Stimulated activated CD8-positive, alpha-beta memory T cell treated with anti-CD3 and anti-CD28 coated beads, Interleukin-15, amount 100 ng/mL, for 4 hours (primary cell): ENCODE measurements around the gene YY1.
"Not testable (repeated sequence)": the region's sequence is repeated elsewhere in the genome, so short reads cannot be mapped to it uniquely, and the experiment has no call there.

Experiments
- DNase-seq, 2 donors: peaks; one replicate each; pipeline ENCODE4 v3.0.0-alpha.2; 2020; ENCODE audit warnings: low read depth in 2 of 2

The YY1 gene

GRCh38 chr14:100283984-100284881, 45.3 kb downstream of the YY1 start:
- no peak for DNase-seq

GRCh38 chr14:100285021-100285912, 46.3 kb downstream of the YY1 start:
- peak; percentile 45 to 64 for DNase-seq

DNA sequence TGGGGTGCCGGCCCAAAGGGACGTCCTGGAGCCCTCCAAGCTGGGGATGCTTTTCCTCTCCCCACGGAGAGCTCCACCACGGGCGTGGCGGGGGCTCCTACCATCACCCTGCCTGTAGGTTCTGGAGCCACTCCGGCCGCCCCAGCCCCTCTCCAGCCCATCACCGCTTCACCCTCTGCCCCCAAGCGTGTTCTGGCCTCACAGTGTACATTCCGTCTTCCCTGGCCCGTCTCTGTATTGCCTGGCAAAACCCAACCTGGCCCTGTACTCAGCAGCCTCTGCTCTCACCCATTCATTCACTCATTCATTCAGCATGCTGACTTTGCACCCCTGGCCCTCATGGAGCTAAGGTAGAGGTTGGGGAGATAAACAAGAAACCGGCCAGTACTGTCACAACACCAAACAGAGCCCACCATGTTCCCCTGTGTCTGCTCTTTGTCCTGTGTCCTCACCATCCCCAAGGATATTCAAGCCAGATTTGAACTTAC, 47.0 kb downstream of the YY1 start:
- DNase-seq = no peak

DNA sequence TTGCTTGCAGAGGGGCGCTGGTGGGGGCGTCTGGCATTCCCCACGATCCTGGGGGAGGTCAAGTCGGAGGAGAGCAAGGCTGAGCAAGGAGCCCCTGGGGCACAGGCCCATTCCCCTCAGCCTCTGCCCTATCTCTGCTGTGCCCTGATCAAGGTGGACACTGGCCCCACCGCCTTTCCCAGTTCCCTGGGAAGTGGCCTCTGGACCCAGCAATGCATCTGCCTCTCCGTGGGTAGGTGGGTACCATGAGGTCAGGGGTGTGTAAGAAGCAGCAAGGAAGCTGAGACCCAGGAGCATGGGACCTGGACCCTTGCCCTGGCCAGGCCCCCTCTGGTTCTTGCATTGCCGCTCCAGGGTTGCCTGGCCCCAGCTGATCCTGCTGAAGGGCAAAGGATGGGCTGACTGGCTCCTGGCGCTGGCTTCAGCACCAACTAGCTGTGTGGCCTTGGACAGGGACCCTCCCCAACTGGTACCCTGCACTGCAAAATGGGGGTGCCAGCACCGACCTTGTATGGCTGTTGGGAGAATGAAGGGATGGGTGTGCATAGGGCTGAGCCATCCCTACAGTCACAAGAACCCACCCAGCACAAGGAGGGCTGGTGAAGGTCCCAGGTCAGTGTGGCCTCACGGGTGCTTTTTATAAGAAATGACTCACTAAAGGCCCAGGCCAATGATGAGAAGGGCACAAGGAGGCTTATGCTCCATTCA, 47.7 kb downstream of the YY1 start:
- no peak for DNase-seq

DNA sequence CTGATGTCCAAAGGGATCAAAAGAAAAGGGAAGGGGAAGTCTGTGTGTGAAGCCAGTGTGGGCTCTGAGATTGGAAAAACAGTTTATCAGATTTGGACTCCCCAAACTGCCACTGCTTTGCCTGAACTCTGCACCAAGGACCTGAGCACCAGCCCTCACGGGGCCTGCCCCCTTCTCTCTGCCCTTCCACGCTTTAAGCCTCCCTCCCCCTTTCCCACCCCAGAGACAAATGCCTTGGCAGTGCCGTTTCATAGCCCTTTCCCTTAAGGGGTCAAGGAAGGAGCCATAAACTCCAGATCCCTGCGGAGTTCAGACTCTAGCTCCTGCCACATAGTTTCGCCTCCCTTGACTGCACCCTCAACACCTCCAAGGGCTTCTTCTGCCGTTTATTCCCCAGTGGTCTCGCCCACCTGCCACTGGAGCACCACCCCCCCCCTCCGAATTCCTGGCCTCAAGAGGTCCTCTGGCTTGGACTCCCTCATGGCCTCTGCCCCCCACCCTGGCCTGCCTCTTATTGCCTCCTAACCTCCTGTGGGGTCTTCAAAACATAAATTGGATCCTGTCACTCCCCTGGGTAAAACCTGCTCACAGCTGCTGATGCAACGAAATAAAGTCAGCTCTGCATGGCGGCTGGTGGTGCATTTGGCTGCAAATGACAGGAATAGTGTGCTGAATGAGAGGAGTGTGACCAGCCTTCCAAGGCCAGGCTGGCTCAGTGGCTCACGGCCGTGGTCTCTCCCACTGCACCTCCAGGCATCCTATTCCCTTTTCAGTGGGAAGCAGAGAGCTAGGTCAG, 48.5 kb downstream of the YY1 start:
- DNase-seq = no peak

- not testable (repeated sequence) for DNase-seq
Measured at GRCh38 chr14:100287998-100288295, 49.0 kb downstream of the YY1 start.

GRCh38 chr14:100288382-100289185, 49.6 kb downstream of the YY1 start:
- DNase-seq = no peak

DNA sequence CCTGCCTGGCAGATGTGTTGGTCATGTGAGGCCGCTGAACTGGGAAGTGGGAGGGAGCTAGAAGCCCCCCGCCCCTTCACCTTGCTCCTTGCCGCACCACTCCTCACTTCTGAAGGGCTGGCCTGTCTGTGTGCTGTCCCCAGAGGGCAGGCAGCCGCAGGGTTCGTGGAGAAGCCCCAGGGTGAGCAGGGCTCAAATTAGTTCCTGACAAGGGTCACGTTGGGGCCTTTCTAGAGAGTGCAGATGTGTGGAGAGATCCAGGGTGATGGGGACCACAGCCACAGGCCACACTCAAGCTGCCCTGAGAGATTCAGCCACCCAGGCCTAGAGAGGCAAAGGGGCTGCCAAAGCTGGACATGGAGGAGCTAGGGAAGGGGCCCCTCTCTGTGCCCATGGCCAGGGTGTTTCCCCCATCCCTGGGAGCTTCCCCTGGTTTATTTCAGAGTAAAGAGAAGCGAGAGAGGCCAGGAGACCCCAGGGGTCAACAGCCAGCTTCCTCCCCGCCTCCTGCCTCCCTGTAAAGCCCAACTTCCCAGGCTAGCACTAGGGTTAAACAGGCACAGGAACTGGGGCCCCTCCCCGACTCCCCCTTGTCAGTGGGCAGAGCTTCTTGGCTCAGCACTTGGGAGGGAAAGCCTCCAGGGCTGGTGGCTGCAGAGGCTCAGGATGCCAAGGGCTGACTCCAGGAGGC, 51.1 kb downstream of the YY1 start:
- no peak for DNase-seq

GRCh38 chr14:100290607-100291304, 51.8 kb downstream of the YY1 start:
- no peak for DNase-seq

DNA sequence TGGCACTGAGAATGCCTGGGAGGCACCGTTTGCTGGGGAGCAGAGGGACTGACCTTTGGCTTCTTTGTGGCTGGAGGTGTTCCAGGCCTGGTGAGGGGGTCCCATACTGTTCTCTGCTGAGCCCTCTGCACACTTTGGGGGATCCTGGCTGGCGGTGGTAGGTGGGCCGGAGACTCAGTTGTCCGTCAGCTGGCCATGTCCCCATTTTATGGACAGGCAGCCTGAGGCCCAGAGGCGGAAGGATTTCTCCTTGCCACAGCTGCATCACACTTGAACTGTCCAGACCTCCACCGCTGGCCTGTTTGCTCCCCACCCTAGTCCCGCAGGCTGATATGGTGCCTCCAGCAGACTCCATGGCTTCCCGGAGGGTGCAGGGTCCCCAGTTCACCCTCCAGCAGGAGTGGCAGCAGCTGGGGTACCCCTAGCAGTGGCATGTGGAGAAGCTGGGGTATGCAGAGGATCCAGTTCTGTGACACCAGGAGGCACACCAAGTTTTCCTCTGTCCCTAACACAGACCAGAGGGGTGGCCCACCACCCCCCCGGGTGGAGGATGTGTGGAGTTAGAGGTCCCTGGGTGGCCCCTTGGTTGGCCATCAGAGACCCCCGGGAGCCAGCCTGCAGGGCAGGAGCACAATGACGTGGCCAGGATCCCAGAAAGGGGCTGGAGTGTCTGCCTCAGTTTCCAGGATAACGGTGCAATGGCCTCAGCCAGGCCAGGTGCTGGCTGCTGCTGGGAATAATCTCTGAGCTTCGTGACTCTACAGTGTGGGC, 52.5 kb downstream of the YY1 start:
- DNase-seq = no peak

DNA sequence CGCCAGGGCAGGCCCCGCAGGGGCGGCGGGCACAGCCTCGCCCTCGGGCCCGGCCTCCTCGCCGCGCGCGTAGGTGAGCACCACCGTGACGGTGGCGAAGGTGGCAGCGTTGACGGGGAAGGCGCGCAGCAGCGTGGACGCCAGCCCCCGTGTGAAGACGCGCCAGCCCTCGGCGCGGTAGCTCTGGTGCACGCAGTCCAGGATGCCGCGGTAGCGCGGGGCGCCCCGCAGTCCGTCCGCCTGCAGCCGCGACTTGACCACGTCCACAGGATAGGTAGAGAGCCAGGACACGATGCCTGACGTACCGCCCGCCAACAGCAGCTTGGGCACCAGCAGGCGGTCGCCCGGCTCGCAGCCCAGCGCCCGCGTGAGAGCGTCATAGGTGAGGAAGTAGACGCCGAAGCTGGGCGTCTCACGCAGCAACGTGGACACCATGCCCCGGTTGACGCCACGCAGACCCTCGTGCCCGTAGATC, 53.4 kb downstream of the YY1 start:
- DNase-seq = no peak

- no peak for DNase-seq
Measured at GRCh38 chr14:100292776-100293461, 54.0 kb downstream of the YY1 start.

DNA sequence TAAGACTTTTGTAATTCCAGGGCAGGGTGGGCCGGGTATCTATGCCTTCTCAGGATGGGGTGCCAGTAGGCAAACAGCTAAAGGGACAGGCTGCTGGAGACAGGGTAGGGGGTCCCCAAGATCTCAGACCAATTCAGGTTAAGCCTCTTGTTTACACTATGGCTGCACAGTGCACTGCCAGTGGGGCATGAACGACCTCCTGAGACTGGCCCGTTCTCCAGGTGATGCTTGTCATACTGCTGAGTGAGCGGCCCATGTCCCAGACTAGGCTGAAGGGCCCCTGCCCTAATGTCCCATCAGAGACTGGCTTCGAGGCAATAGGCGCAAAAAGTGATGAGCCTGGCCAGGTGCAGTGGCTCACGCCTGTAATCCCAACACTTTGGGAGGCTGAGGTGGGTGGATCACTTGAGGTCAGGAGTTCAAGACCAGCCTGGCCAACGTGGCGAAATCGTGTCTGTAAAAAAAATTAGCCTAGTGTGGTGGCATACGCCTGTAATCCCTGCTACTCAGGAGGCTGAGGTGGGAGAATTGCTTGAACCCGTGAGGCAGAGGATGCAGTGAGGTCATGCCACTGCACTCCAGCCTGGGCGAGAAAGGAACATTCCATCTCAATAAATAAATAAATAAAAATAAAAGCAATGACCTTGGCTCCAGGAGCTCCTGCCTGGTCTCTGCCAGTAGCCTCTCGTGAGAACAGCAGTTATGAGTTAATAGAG, 54.7 kb downstream of the YY1 start:
- no peak for DNase-seq

DNA sequence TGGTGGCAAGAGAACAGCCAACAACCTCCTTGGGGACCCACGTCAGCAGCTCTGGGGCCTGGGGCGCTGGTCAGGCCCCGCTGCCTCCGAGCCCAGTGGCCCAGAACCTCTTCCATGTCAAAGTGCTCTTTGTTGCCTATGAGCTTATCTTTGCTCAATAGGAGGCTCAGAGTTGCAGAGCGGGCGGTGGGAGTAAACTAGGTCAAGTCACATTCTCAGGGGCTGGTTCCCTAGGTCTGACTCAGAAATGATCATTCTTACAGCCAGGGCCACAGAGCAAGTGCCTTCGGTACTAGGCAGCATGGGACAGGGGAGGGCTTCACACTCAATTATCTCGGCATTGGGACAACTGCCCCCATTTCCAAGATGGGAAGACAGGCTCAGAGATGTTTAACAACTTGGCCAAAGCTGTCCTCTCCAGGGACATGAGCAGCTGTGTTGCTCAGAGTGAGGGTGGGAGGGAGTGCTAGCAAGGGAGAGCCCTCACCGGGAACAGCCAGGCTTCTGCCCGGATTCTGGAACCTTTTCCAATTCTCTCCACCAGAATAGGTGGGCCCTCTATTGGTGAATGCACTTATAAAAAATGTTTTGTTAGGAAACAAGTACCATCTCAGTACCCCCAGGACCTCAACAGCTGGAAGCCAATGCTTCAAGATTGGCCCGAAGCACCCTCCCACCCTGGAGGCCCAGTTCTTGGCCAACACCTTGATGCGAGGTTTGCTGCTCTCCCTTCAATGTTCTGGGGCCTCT, 55.4 kb downstream of the YY1 start:
- no peak for DNase-seq

GRCh38 chr14:100294963-100295330, 56.0 kb downstream of the YY1 start:
- no peak for DNase-seq

GRCh38 chr14:100295376-100296105, 56.6 kb downstream of the YY1 start:
- no peak for DNase-seq
